AG04450 (cell line): ENCODE measurements around the gene COL7A1. TPM values are rescaled to one million over a fixed set of nuclear protein-coding genes. Genes with fewer than 3 reads are reported as not detected.
"Not testable (repeated sequence)": the region's sequence is repeated elsewhere in the genome, so short reads cannot be mapped to it uniquely, and the experiment has no call there.

ENCODE experiments used
- CTCF ChIA-PET: fragments of 300-600, 350-600 bp; formaldehyde crosslinking; extraction: SDS; loops from one replicate; lab custom pipeline; 2022; ENCODE audit warnings: antibody characterized with exemption, inconsistent platforms; lab: Charles Lee
- POLR2A ChIA-PET: fragments of 350-600 bp; formaldehyde crosslinking; extraction: SDS; loops from one replicate; lab custom pipeline; 2021; ENCODE audit warnings: antibody characterized with exemption, inconsistent platforms; lab: Yijun Ruan, JAX
- DNase-seq: peaks from one replicate; pipeline ENCODE4 v3.0.0-alpha.2; 2011; ENCODE audit warnings: low read depth, low spot score
- H3K27ac ChIP-seq: one replicate; pipeline ENCODE4 v1.5.1; 2012; ENCODE audit warnings: low read depth, low read length, control low read depth
- H3K27me3 ChIP-seq: one replicate; pipeline ENCODE4 v1.6.0; 2012; ENCODE audit warnings: low read length; ENCODE audit not compliant: control insufficient read depth, insufficient read depth
- H3K4me3 ChIP-seq: 2 replicates; pipeline ENCODE4 v1.5.1; 2011; ENCODE audit warnings: mild to moderate bottlenecking, low read depth, low read length, control low read depth
- H3K9me3 ChIP-seq: 2 replicates; pipeline ENCODE4 v1.5.1; 2012; ENCODE audit warnings: low read length; ENCODE audit not compliant: control insufficient read depth, insufficient read depth
- polyA plus RNA-seq: library from polyadenylated mRNA; depleted of rRNA; stranded (reverse); fragments of >200 nt; gene quantifications from 2 replicates; pipeline ENCODE4 v1.2.3, GENCODE V29; 2011
- TF ChIP-seq, protein P1 (sequence below): IDR thresholded peaks from 2 replicates; pipeline ENCODE4 v1.5.1; 2011; ENCODE audit warnings: low read depth, low read length, control low read depth, inconsistent platforms

The COL7A1 gene
- polyA plus RNA-seq, 1 experiment = 19.8 TPM

GRCh38 chr3:48532977-48533337, 62.2 kb downstream of the COL7A1 start:
- ChIA-PET CTCF (interaction anchor here (1.3 kb wide), 1 partner anchor 16 kb away, joined by 3 read pairs; no protein-coding TSS in a partner anchor), POLR2A (interaction anchor here (0.6 kb wide), 1 partner anchor 24 kb away, joined by 3 read pairs; no protein-coding TSS in a partner anchor)
- no peaks in the 10 kb centered on the region for H3K27me3 ChIP-seq
- no peaks in the 10 kb centered on the region for H3K9me3 ChIP-seq
- no peak for DNase-seq
- TF ChIP-seq, protein P1, sequence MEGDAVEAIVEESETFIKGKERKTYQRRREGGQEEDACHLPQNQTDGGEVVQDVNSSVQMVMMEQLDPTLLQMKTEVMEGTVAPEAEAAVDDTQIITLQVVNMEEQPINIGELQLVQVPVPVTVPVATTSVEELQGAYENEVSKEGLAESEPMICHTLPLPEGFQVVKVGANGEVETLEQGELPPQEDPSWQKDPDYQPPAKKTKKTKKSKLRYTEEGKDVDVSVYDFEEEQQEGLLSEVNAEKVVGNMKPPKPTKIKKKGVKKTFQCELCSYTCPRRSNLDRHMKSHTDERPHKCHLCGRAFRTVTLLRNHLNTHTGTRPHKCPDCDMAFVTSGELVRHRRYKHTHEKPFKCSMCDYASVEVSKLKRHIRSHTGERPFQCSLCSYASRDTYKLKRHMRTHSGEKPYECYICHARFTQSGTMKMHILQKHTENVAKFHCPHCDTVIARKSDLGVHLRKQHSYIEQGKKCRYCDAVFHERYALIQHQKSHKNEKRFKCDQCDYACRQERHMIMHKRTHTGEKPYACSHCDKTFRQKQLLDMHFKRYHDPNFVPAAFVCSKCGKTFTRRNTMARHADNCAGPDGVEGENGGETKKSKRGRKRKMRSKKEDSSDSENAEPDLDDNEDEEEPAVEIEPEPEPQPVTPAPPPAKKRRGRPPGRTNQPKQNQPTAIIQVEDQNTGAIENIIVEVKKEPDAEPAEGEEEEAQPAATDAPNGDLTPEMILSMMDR = no peak
- H3K27ac ChIP-seq = no peak overlapping the region
- H3K4me3 ChIP-seq = no peak overlapping the region

DNA sequence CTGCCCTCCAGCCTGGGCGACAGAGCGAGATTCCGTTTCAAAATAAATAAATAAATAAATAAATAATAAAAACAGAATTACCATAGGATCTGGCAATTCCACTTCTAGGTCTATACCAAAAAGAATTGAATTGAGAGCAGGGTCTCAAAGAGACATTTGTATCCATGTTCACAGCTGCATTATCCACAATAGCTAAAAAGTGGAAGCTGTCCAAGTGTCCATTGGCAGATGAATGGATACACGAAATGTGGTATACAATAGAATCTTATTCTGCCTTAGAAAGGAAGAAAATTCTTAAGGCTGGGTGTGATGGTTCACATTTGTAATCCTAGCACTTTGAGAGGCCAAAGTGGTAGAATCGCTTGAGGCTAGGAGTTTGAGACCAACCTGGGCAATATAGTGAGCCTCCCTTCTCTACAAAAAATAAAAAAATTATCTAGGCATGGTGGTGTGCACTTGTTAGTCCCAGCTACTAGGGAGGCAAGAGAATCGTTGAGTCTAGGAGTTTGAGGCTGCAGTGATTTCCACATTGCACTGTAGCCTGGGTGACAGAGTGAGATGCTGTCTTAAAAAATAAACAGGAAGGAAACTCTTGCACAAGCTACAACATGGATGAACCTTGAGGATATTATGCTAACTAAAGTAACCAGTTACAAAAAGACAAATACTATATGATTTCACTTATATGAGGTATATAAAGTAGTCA, 62.7 kb downstream of the COL7A1 start:
- Histone ChIP-seq H3K4me3 (no peak overlapping the region), H3K9me3 (no peaks in the 10 kb centered on the region), H3K27me3 (no peaks in the 10 kb centered on the region), H3K27ac (no peak overlapping the region)
- POLR2A ChIA-PET = no interaction called here
- TF ChIP-seq, protein P1 = no peak
- CTCF ChIA-PET = interaction anchor here (1.3 kb wide), 1 partner anchor 17 kb away, joined by 3 read pairs; no protein-coding TSS in a partner anchor
- no peak for DNase-seq

GRCh38 chr3:48530701-48531100, 64.4 kb downstream of the COL7A1 start:
- H3K27me3 ChIP-seq, H3K27ac ChIP-seq, H3K9me3 ChIP-seq, POLR2A ChIA-PET, DNase-seq, H3K4me3 ChIP-seq: not testable (repeated sequence)
- CTCF ChIA-PET = interaction anchor here (2.1 to 2.8 kb wide), 2 partner anchors 18 to 95 kb away, joined by 8 to 13 read pairs; no protein-coding TSS in a partner anchor

DNA sequence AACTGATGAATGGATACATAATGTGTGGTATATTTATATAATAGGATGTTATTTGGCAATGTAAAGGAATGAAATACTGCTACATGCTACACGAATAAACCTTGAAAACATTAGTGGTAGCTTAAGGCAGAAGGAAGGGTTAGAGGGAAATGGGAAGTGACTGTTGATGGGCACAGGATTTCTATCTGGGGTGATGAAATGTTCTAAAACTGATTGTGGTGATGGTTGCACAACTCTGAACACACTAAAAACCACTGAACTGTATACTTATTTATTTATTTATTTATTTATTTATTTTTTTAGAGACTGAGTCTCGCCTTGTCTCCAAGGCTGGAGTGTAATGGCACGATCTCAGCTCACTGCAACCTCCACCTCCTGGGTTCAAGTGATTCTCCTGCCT, 66.4 kb downstream of the COL7A1 start:
- Histone ChIP-seq H3K9me3 (no peaks in the 10 kb centered on the region), H3K27me3 (no peaks in the 10 kb centered on the region), H3K27ac (no peak overlapping the region), H3K4me3 (no peak overlapping the region)
- TF ChIP-seq, protein P1 = no peak
- ChIA-PET POLR2A (no interaction called here), CTCF (interaction anchor here (0.9 to 2.8 kb wide), 3 partner anchors 12 to 93 kb away, joined by 3 to 13 read pairs (median 4); no protein-coding TSS in a partner anchor)
- no peak for DNase-seq

GRCh38 chr3:48528048-48528447, 67.1 kb downstream of the COL7A1 start:
- H3K4me3 ChIP-seq = no peak overlapping the region
- no peaks in the 10 kb centered on the region for H3K9me3 ChIP-seq
- no peak for DNase-seq
- ChIA-PET POLR2A (no interaction called here), CTCF (interaction anchor here (2.8 kb wide), 1 partner anchor 92 kb away, joined by 13 read pairs; no protein-coding TSS in a partner anchor)
- TF ChIP-seq, protein P1 = no peak
- H3K27me3 ChIP-seq = no peaks in the 10 kb centered on the region
- H3K27ac ChIP-seq = no peak overlapping the region
